ENCODE measurements around the gene PLA2G12A.
"Not testable (repeated sequence)": the region's sequence is repeated elsewhere in the genome, so short reads cannot be mapped to it uniquely, and the experiment has no call there.

Gene PLA2G12A

GRCh38 chr4:109684727-109685126, 45.1 kb downstream of the PLA2G12A start:
- no peaks in the 10 kb centered on the region for H4K20me1 ChIP-seq (ENCODE audit: insufficient read depth, low read length)
- H3K9me3 ChIP-seq (ENCODE audit: insufficient read depth, low read length) = no peaks in the 10 kb centered on the region
- no peak overlapping the region for H3K27ac ChIP-seq (ENCODE audit: low read length)
- no peak overlapping the region for H3K9ac ChIP-seq (ENCODE audit: low read length)
- no peak overlapping the region for H3K4me2 ChIP-seq (ENCODE audit: low read length)
- no peak overlapping the region for H3K4me3 ChIP-seq (ENCODE audit: low read length)
- no peaks in the 10 kb centered on the region for H3K27me3 ChIP-seq (ENCODE audit: low read depth, low read length)
- no peak overlapping the region for H2AFZ ChIP-seq (ENCODE audit: low read depth, low read length)
- TF ChIP-seq CTCF (IDR thresholded peaks at IDR 0.05; ENCODE audit: low read depth, low read length) (no peak), EZH2phosphoT487 (IDR thresholded peaks at IDR 0.05; ENCODE audit: low read depth) (no peak)
- H3K4me1 ChIP-seq (ENCODE audit: low read length) = peaks cover 19% of the 10 kb centered on the region
- H3K79me2 ChIP-seq (ENCODE audit: low read length) = no peaks in the 10 kb centered on the region
- peaks cover 14% of the 10 kb centered on the region for H3K36me3 ChIP-seq (replicated peaks; ENCODE audit: low read depth, low read length)

GRCh38 chr4:109683621-109684253, 46.1 kb downstream of the PLA2G12A start:
- Histone ChIP-seq H3K9ac (ENCODE audit: low read length) (no peak overlapping the region), H3K27ac (ENCODE audit: low read length) (no peak overlapping the region), H4K20me1 (ENCODE audit: insufficient read depth, low read length) (no peaks in the 10 kb centered on the region), H3K4me1 (ENCODE audit: low read length) (peaks cover 19% of the 10 kb centered on the region), H3K79me2 (ENCODE audit: low read length) (no peaks in the 10 kb centered on the region), H3K27me3 (ENCODE audit: low read depth, low read length) (no peaks in the 10 kb centered on the region), H2AFZ (ENCODE audit: low read depth, low read length) (no peak overlapping the region), H3K4me2 (ENCODE audit: low read length) (peak overlapping the region; percentile 0; the same call in 1 of the 2 replicates), H3K36me3 (replicated peaks; ENCODE audit: low read depth, low read length) (peaks cover 14% of the 10 kb centered on the region), H3K4me3 (ENCODE audit: low read length) (no peak overlapping the region), H3K9me3 (ENCODE audit: insufficient read depth, low read length) (no peaks in the 10 kb centered on the region)
- no peak for TF ChIP-seq CTCF (IDR thresholded peaks at IDR 0.05; ENCODE audit: low read depth, low read length)
- TF ChIP-seq EZH2phosphoT487 (IDR thresholded peaks at IDR 0.05; ENCODE audit: low read depth) = no peak

GRCh38 chr4:109682875-109683274, 47.0 kb downstream of the PLA2G12A start:
- Histone ChIP-seq H3K4me1 (ENCODE audit: low read length) (peaks cover 19% of the 10 kb centered on the region), H3K79me2 (ENCODE audit: low read length) (no peaks in the 10 kb centered on the region), H2AFZ (ENCODE audit: low read depth, low read length) (no peak overlapping the region), H3K27ac (ENCODE audit: low read length) (no peak overlapping the region), H3K9ac (ENCODE audit: low read length) (no peak overlapping the region), H3K4me3 (ENCODE audit: low read length) (no peak overlapping the region), H3K9me3 (ENCODE audit: insufficient read depth, low read length) (no peaks in the 10 kb centered on the region), H3K27me3 (ENCODE audit: low read depth, low read length) (no peaks in the 10 kb centered on the region), H3K4me2 (ENCODE audit: low read length) (no peak overlapping the region), H4K20me1 (ENCODE audit: insufficient read depth, low read length) (no peaks in the 10 kb centered on the region), H3K36me3 (replicated peaks; ENCODE audit: low read depth, low read length) (peaks cover 14% of the 10 kb centered on the region)
- TF ChIP-seq CTCF (IDR thresholded peaks at IDR 0.05; ENCODE audit: low read depth, low read length) = no peak
- TF ChIP-seq EZH2phosphoT487 (IDR thresholded peaks at IDR 0.05; ENCODE audit: low read depth) = no peak

- H3K4me1 ChIP-seq (ENCODE audit: low read length); H3K79me2 ChIP-seq (ENCODE audit: low read length); H3K4me2 ChIP-seq (ENCODE audit: low read length); H3K27me3 ChIP-seq (ENCODE audit: low read depth, low read length); H4K20me1 ChIP-seq (ENCODE audit: insufficient read depth, low read length); H3K4me3 ChIP-seq (ENCODE audit: low read length); H2AFZ ChIP-seq (ENCODE audit: low read depth, low read length); H3K9me3 ChIP-seq (ENCODE audit: insufficient read depth, low read length); H3K36me3 ChIP-seq (replicated peaks; ENCODE audit: low read depth, low read length); H3K9ac ChIP-seq (ENCODE audit: low read length); H3K27ac ChIP-seq (ENCODE audit: low read length): not testable (repeated sequence)
Measured at GRCh38 chr4:109678925-109679324, 50.9 kb downstream of the PLA2G12A start.

GRCh38 chr4:109678472-109678871, 51.4 kb downstream of the PLA2G12A start:
- H3K36me3 ChIP-seq (replicated peaks; ENCODE audit: low read depth, low read length); H3K4me2 ChIP-seq (ENCODE audit: low read length); H4K20me1 ChIP-seq (ENCODE audit: insufficient read depth, low read length); H3K4me3 ChIP-seq (ENCODE audit: low read length); H2AFZ ChIP-seq (ENCODE audit: low read depth, low read length); H3K27ac ChIP-seq (ENCODE audit: low read length); H3K4me1 ChIP-seq (ENCODE audit: low read length); H3K79me2 ChIP-seq (ENCODE audit: low read length); H3K27me3 ChIP-seq (ENCODE audit: low read depth, low read length); H3K9ac ChIP-seq (ENCODE audit: low read length); H3K9me3 ChIP-seq (ENCODE audit: insufficient read depth, low read length): not testable (repeated sequence)
